Melanocyte of skin (primary cell): ENCODE results near the gene CHPF2. TPM values are rescaled to one million over a fixed set of nuclear protein-coding genes. Genes with fewer than 3 reads are reported as not detected.

Experiments
- total RNA-seq, 2 donors: library from RNA; depleted of rRNA; stranded (reverse); fragments of >200 nt; gene quantifications; 2 replicates each; pipeline ENCODE4 v1.2.3, GENCODE V29; 2012

The CHPF2 gene
- 10 to 100 TPM; 32.6 to 37.9 TPM for total RNA-seq

DNA sequence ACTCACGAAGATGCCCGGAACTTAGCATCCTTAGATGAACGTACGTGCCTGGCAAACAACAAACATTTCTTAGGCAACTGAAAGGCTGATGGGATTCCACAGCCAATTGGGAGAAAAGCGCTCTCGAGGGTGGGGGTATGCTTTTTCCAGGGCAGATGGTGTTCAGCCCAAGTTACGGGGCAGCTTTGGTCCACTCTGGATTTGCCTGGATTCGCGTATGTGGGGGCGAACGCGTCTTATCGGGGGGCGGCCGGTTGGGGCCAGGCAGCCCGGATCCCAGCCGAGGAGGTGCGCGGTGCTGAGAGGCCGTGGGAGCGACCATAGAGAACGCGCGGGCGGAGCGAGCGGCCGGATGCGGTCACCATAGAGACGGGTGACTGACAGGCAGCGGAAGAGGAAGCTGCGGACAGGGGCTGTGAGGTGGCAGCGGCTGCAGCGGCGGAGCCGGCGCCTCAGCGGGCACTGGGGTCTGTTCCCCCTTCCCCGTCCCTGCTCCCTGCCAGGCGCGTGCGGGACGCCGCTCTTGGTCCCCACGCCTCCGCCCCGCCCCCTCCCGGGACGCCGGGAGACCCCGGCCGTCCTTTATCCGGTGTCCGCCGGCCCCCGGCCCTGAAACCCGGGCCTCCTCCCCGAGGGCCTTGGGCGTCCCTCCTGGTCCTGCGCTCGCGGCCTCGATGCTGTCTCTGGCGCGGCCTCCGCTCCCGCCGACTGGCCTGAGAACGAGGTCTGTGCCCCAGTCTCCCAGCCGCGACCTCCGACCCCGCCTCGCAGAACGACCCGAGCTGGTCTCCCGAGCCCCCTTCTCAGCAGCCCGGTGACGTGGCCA is at the start of gene CHPF2:
Gene CHPF2 (plus strand): TSS at position 393 of the 826 bp plus-strand sequence. CDS start 1,529 bp downstream, outside the sequence.

GRCh38 chr7:151186640-151187408 is 45.5 kb upstream of the CHPF2 start, which contains the start of gene ASB10:
TSS of gene ASB10 (minus strand) at chr7:151187250. CDS start at chr7:151187130, 120 bp downstream.

GRCh38 chr7:151210087-151210854 is 22.0 kb upstream of the CHPF2 start, which contains the start of gene H2BK1:
TSS of gene H2BK1 (minus strand) at chr7:151210488. CDS start at chr7:151210318, 170 bp downstream.

DNA sequence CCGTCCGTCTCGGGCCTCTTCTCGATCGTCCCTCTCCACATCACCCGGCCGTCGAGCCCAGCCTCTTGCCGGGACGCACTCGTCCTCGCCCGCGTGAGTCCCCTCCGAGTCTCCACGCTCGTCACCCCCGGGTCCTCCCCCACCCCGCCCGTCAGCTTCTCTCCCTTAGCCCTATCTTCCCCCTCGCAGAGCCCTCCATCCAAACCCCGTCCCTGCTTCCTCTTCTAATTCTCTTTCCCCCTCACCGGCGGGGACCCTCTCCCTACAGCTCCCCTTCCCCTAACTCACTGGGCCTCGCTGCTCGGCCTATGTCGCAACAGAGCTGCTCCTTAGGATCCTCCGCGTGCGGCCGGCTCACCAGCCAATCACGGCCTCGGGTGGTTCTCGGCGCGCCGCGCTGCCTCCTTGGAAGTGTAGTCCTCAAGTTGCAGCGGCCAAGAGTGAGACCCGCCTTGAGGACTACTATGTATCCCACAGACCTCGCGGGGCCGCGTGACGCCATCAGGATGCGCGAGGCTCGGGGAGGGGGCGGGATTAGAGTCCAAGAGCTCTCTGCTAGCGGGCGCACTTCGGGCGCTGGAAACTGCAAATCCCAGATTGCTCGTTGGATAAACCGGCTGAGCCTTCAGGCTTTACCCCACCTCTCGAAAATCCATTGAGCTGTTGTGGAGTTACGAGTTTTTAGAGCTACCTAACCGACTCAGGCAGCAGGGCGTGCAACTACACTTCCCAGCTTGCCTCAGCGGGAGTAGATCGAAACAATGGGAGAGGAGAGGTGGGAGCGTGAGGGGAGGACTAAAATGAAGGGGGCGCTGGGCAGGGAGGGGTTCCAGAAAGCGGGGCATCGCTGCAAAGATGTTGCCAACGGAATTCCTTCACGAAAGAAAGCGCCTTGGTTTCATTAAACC is 5.2 kb upstream of the CHPF2 start, which contains the start of gene ABCF2:
Gene ABCF2 (minus strand): TSS at position 331 of the 908 bp plus-strand sequence. CDS start 747 bp downstream, outside the sequence.

DNA sequence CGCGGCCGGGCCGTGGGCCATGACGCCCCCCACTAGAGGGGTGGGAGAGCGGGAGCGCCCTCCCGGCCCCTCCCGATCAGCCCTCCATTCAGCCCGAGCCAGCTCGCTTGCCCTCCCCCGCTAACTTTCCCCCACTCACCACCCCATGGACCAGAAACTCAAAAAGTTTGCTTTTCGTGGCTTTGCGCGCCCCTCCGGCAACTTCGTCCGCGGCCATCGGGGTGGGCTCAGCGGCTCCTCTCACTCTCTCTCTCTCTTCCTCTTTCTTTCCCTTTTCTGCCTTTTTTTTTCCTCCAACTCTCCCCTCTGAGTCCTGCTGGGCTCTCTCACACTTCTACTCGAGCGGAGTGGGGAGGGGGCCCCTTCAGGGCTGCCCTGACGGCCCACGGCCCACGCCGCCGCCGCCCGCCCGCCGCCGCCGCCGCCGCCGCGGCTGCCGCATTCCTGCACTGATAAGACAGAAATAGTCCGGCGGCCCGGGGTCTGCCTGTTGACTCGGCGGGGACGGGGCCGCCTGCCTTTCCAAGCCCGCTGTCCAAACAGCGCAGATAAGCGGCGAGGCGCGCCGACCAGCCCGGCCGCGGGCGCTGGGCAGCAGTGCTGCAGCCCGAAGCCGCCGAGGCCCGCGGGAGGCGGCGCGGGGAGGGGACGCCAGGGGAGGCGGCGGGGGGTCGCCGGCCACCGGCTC is 16.2 kb downstream of the CHPF2 start, which contains the start of gene SMARCD3:
Gene SMARCD3 (minus strand): TSS at position 349 of the 688 bp plus-strand sequence. CDS start 132 bp downstream, at position 217.

Other genes with a start within 250 kb of the CHPF2 start
- 1 to 10 TPM in 1 of 2 donors, under 1 TPM in 1; 0.69 to 7.0 TPM for gene NOS3, start 241.5 kb upstream of the CHPF2 start, total RNA-seq
- gene ATG9B, start 208.0 kb upstream of the CHPF2 start, total RNA-seq = under 1 TPM in 1 of 2 donors, not detected in 1; under 0.01 TPM
- 10 to 100 TPM; 36.6 to 44.4 TPM for gene ABCB8, start 204.0 kb upstream of the CHPF2 start, total RNA-seq
- gene ASIC3, start 184.0 kb upstream of the CHPF2 start, total RNA-seq = 1 to 10 TPM in 1 of 2 donors, under 1 TPM in 1; 0.33 to 1.0 TPM
- 10 to 100 TPM; 28.2 to 31.6 TPM for gene CDK5, start 174.6 kb upstream of the CHPF2 start, total RNA-seq
- 100 to 1,000 TPM in 1 of 2 donors, 10 to 100 TPM in 1; 85.3 to 111 TPM for gene SLC4A2, start 172.9 kb upstream of the CHPF2 start, total RNA-seq
- gene FASTK, start 151.7 kb upstream of the CHPF2 start, total RNA-seq = 10 to 100 TPM; 74.3 to 86.0 TPM
- 10 to 100 TPM; 15.1 to 20.6 TPM for gene TMUB1, start 149.0 kb upstream of the CHPF2 start, total RNA-seq
- 100 to 1,000 TPM in 1 of 2 donors, 10 to 100 TPM in 1; 66.1 to 100 TPM for gene AGAP3, start 146.0 kb upstream of the CHPF2 start, total RNA-seq
- gene GBX1, start 64.8 kb upstream of the CHPF2 start, total RNA-seq = not detected
- gene ASB10, start 45.2 kb upstream of the CHPF2 start, total RNA-seq = not detected
- not detected for gene H2BK1, start 22.0 kb upstream of the CHPF2 start, total RNA-seq
- 10 to 100 TPM; 54.0 to 78.6 TPM for gene ABCF2, start 5.3 kb upstream of the CHPF2 start, total RNA-seq
- 10 to 100 TPM in 1 of 2 donors, 1 to 10 TPM in 1; 9.0 to 13.1 TPM for gene SMARCD3, start 16.2 kb downstream of the CHPF2 start, total RNA-seq
- 10 to 100 TPM; 32.7 to 34.0 TPM for gene NUB1, start 109.3 kb downstream of the CHPF2 start, total RNA-seq
- under 1 TPM in 1 of 2 donors, not detected in 1; 0.69 TPM for gene WDR86, start 177.6 kb downstream of the CHPF2 start, total RNA-seq
- gene CRYGN, start 207.7 kb downstream of the CHPF2 start, total RNA-seq = not detected